Measurements from ENCODE around the gene RAD1. TPM values are rescaled to one million over a fixed set of nuclear protein-coding genes. Genes with fewer than 3 reads are reported as not detected.

The RAD1 gene
- polyA plus RNA-seq, 2 of the 4 experiments (the other 2 are of a cell fraction), result 41.4 to 41.9 TPM

GRCh38 chr5:34870382-34870781, 44.9 kb downstream of the RAD1 start (continued):
- TF ChIP-seq BHLHE40 (IDR thresholded peaks at IDR 0.05; ENCODE audit: low read depth, low read length) (no peak), RCOR1 (IDR thresholded peaks at IDR 0.05; ENCODE audit: low read depth, low read length) (no peak), KDM5A (IDR thresholded peaks at IDR 0.05) (no peak), FOSL2 (IDR thresholded peaks at IDR 0.05) (no peak), FOSL2 (CRISPR knock-in tag; IDR thresholded peaks at IDR 0.05) (no peak), PBX3 (IDR thresholded peaks at IDR 0.05) (no peak), FOXS1 (CRISPR knock-in tag; IDR thresholded peaks at IDR 0.05) (no peak), ELK1 (IDR thresholded peaks at IDR 0.05; ENCODE audit: low read depth, low read length) (no peak)

- CTCF ChIA-PET, result interaction anchor here (1.3 to 2.2 kb wide), 2 partner anchors 11 to 383 kb away, joined by 3 to 7 read pairs; no protein-coding TSS in a partner anchor
- WGBS (ENCODE audit: missing lambda C conversion rate), result 91% methylated on average over 1 of the region's 1 CpG
- Histone ChIP-seq H3K9me3 (no peaks in the 10 kb centered on the region), H3K27ac (no peak overlapping the region), H3K4me1 (peaks cover 7% of the 10 kb centered on the region), H3K4me2 (no peak overlapping the region), H3K4me3 (no peak overlapping the region)
- POLR2A ChIA-PET, result no interaction called here
- no peak for ATAC-seq
- no peak for FAIRE-seq
- DNase-seq (ENCODE audit: low read depth in 1 of 2, low spot score in 1 of 2), result no peak
- TF ChIP-seq FOSL2 (IDR thresholded peaks at IDR 0.05), result no peak
- no peak for TF ChIP-seq FOSL2 (CRISPR knock-in tag; IDR thresholded peaks at IDR 0.05)
- no peak for TF ChIP-seq EHMT2 (IDR thresholded peaks at IDR 0.05; ENCODE audit: low read depth)
- no peak for TF ChIP-seq NR3C1 (IDR thresholded peaks at IDR 0.05)
- no peak for TF ChIP-seq MYC (IDR thresholded peaks at IDR 0.05; ENCODE audit: borderline replicate concordance, low read length)
- TF ChIP-seq CBX8 (IDR thresholded peaks at IDR 0.05), result no peak
- no peak for TF ChIP-seq CHD4 (IDR thresholded peaks at IDR 0.05; ENCODE audit: borderline replicate concordance)
- TF ChIP-seq HDAC2 (IDR thresholded peaks at IDR 0.05), result no peak
- TF ChIP-seq HOXB5 (CRISPR knock-in tag; IDR thresholded peaks at IDR 0.05), result no peak
- no peak for TF ChIP-seq RCOR1 (IDR thresholded peaks at IDR 0.05; ENCODE audit: low read depth, low read length)
- no peak for TF ChIP-seq PBX3 (IDR thresholded peaks at IDR 0.05)
- no peak for TF ChIP-seq CHD2 (IDR thresholded peaks at IDR 0.05; ENCODE audit: low read length, partially characterized antibody)
- TF ChIP-seq FOSB (CRISPR knock-in tag; IDR thresholded peaks at IDR 0.05), result no peak
- no peak for TF ChIP-seq EP300 (IDR thresholded peaks at IDR 0.05)
- TF ChIP-seq TFCP2L1 (CRISPR knock-in tag; IDR thresholded peaks at IDR 0.05), result no peak
- TF ChIP-seq HOXB13 (CRISPR knock-in tag; IDR thresholded peaks at IDR 0.05; ENCODE audit: low read depth), result no peak
- no peak for TF ChIP-seq POLR2AphosphoS2 (conservative IDR thresholded peaks at IDR 0.05; ENCODE audit: low read length)
- no peak for TF ChIP-seq ZNF302 (CRISPR knock-in tag; IDR thresholded peaks at IDR 0.05)
- TF ChIP-seq ESRRA (IDR thresholded peaks at IDR 0.05; ENCODE audit: borderline replicate concordance, low read length), result no peak
- no peak for TF ChIP-seq ZFP36 (IDR thresholded peaks at IDR 0.05; ENCODE audit: borderline replicate concordance, partially characterized antibody)
- TF ChIP-seq KDM1A (IDR thresholded peaks at IDR 0.05; ENCODE audit: low read depth), result no peak
Measured at GRCh38 chr5:34869256-34869655, 46.0 kb downstream of the RAD1 start.

- FAIRE-seq (no peak), ATAC-seq (no peak), DNase-seq (ENCODE audit: low read depth in 1 of 2, low spot score in 1 of 2) (no peak)
- H3K4me1 ChIP-seq, result peaks cover 7% of the 10 kb centered on the region
- ChIA-PET CTCF (interaction anchor here (1.3 to 2.2 kb wide), 2 partner anchors 10 to 383 kb away, joined by 3 to 7 read pairs; no protein-coding TSS in a partner anchor), POLR2A (no interaction called here)
- H3K9me3 ChIP-seq, result no peaks in the 10 kb centered on the region
- no peak overlapping the region for H3K4me3 ChIP-seq
- no peak overlapping the region for H3K27ac ChIP-seq
- TF ChIP-seq KDM1A (IDR thresholded peaks at IDR 0.05; ENCODE audit: low read depth) (no peak), SMC3 (IDR thresholded peaks at IDR 0.05) (no peak), MYC (IDR thresholded peaks at IDR 0.05; ENCODE audit: borderline replicate concordance, low read length) (no peak), REST (IDR thresholded peaks at IDR 0.05) (no peak), TFCP2L1 (CRISPR knock-in tag; IDR thresholded peaks at IDR 0.05) (no peak), RCOR1 (IDR thresholded peaks at IDR 0.05; ENCODE audit: low read depth, low read length) (no peak), SREBF2 (IDR thresholded peaks at IDR 0.05) (no peak), CBX8 (IDR thresholded peaks at IDR 0.05) (no peak)
- 95% methylated on average over 1 of the region's 1 CpG for WGBS (ENCODE audit: missing lambda C conversion rate)
- H3K4me2 ChIP-seq, result no peak overlapping the region
Measured at GRCh38 chr5:34868791-34869190, 46.5 kb downstream of the RAD1 start.

Measured in A549 (cell line).